Kasumi-1 (cell line): ENCODE results near the gene MISP.

Experiments
- DNase-seq, 2 experiments: peaks; one replicate each; lab custom pipeline; 2025; lab: John Stamatoyannopoulos, UW

The MISP gene

DNA sequence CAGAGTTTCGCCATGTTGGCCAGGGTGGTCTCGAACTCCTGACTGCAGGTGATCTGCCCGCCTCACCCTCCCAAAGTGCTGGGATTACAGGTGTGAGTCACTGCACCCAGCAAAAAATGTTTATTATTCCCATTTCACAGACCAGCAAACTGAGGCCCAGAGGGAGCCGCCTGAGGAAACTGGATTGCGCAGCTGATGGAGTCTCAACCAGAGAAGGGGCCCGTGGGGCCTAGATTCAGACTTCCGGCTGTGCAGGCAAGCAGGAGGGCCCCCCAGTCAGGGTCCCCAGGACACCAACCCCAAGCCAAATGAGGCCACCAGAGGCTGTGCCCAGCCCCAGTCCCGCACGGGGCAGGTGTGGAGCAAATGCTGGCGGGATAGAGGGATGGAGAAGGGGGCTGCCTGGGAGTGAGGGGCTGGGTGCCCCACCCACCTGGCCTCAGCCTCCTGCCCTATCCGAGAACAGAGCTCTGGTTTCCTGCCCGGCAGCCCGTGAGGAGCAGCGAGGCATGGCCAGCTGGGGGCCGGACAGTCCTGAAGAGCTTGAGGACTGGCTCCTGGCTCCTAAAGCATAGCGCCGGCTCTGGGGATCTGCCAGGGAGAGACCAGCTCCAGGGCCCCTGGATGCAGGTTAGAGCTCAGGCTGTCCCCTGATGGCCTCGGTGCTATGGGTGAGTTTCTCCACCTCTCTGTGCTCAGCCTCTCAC is 22.0 kb downstream of the MISP start:
- DNase-seq, result no peak

DNA sequence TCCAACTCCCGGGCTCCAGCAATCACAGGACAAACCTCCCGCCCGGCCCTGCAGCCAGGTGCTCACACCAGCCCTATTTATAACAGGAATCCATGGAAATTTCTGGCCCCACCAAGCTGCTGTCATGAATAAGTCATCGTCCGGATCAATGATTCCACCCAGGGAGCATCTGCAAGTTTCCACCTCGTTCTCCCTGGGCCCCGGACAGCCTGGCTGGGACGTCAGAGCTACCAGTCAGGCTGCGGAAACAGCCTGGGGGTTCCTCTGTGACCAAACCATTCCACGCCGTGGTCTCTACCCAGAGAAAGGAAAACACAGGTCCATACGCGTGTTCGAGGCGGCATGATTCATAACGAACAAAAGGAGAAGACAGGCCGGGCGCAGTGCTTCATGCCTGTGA is 25.6 kb downstream of the MISP start:
- no peak for DNase-seq

DNA sequence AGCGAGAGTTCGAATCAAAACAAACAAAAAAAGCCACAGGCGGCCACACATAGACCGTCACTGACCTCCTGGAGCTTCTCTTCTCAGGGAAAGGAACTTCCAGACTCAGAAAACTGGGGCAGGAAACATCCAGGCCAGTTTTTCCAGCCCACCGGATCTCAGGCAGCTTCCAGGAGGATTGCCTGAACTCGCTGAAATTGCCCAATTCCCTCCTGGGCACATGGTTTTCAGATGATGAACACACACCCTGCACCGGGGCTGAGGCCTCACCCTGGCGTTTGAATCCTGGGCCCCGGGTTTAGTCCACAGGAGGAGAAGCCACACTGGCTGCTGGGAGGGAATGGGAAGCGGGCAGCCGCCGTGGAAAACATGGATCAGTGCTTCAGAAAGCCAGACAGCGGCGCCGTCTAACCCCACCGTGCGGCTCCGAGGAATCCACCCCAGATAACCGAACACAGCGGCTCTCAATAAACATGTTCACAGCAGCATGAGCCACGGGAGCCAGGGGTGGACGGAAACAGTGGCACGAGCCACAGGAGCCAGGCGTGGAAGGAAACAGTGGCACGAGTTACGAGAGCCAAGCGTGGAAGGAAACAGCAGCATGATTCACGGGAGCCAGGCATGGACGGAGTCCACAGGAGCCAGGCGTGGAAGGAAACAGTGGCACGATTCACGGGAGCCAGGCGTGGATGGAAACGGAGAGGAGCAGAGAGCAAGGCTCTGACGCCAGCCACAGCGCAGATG is 28.2 kb downstream of the MISP start:
- DNase-seq, result no peak

DNA sequence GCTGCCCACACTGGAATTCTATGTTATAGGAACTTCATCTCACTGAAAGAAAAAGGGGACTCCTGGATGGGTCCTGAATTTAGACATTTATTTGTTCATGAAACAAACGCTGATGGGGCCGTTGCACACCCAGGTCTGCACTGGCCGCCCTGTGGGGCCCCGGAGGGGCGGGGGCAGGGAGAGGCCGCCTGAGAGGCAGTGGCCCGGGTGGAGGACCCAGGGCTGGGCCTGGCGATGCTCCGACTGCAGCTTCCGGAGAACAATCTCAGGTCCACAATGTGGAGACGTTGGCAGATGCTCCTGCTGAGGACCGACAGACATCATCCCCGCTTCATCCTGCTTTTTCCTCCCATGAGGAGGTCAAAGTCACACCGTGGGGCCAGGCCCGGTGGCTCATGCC is 30.0 kb downstream of the MISP start:
- no peak for DNase-seq

DNA sequence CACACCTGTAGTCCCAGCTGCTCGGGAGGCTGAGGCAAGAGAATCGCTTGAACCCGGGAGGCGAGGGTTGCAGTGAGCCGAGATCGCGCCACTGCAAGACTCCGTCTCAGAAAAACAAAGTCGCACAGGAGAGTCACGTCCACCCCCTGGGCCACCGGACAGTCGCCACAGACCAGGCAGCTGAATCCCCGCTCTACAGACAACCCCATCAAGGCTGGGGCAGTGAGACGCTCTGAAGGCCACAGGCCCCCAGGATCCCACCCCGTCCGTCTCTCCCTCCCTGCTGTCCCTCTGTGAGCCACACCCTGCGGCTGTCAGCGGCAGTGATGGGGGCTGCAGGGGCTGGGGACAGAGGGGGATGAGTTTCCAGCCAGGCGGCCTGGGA is 30.9 kb downstream of the MISP start:
- DNase-seq, result no peak

DNA sequence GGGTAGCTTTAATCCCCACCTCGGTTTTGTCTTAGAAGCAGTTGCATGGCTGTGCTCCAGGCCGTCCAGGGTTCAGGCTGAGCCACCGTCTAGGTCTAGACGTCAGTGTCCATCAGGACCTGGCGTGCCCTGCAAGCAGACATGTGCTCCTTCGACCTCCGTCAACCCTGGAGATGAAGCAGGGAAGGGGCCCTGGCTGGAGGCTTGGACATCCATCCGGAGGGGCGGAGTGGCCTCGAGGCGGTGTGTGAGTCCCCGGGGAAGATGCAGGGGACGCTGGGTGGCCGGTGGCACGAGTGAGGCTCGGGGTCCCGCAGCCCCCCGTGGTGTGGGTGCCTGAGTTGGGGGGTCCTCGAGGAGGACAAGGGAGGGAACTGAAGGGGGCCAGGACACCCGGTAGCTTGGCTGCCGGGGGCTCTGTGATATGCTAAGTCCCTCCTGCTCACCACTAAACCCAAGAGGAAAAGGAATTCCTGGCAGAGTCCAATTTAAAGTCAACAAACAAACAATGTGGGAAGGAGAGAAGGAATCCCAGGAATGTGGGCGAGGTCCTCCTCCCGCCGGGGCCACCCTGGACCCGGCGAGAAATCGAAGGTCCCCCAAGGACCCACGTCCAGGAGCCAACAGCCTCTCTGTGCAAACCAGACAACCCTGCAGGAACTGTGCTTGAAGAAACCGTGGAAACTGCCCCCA is 31.4 kb downstream of the MISP start:
- DNase-seq, result no peak

DNA sequence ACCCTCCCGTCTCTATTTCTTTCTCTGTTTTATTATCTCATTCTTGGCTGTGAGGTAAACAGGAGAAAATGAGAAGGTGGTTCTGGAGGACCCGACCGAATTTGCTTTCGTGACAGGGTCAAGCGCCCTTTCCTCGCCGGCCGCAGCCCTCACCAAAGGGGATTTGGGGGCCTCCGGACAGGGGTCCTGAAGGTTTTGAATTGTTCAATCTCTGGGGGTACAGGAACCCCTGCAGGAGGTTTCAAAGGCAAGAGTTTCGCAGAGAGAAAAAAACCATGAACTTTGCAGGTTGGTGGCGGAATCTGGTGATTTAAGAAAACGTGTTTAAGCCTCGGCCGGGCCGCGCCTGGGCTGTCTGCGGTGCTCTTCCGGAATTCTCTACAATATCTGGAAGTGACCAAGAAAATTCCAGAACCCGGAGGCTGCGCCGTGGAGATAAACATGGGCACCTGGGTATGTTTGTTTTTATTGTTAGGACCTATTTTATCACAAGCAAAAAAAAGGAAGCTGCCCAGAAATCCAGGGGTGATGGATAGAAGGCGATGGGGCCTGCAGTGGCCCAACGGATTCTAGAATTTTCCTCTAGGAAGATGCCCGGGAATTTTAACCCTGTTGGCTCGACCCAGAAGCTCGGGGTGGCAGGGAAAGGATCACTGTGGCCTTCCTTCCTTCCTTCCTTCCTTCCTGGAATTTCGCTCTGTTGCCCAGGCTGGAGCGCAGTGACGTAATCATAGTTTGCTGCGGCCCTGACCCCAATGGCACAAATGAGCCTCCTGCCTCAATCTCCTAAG is 32.2 kb downstream of the MISP start:
- no peak for DNase-seq

DNA sequence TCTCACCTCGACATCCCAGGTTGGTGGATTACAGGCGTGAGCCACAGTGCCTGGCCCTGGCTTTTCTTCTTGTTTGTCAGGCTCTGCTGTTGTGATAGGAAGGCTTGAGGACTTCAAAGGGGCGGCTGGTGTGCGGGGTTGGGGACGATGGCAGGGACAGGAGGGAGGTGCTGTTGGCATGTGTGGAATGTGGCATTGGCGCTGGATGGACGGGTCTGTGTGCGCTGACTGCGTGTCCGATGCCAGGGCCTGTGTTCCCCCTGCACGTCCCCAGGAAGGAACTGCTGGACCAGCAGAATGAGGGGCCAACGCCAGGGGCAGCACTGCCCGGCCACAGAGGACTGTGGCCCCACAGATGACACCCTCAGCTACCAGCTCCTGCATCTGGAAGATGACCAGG is 33.6 kb downstream of the MISP start:
- no peak for DNase-seq

DNA sequence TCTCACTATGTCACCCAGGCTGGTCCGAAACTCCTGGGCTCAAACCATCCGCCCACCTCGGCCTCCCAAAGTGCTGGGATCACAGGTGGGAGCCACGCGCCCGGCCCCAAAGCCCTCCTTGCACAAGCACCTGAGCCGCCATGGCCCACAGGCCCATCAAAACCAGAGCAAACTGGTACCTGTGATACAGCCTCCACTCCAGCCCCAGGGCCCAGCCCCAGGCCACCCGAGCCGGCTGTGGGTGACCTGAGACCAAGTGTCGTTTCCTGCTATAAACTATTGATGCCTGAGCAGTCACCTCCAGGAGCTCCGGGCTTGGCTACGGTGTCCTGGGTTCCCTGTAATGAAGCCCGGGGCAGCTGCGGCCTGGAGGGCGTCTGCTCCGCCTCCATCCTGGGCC is 36.6 kb downstream of the MISP start:
- no peak for DNase-seq

DNA sequence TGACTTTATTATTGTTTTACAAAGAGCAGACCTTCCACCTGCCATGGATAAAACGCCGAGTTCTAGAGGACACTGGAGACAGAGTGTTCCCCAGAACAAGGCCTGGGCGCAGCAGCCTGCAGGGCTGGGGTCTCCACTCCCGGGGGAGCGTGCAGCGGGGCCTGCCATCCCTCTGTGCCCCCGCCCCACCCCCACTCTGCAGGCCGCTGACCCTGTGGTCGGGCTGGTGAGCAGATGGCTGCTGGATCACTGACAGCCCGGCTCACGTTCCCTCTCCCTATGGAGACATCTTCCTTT is 37.7 kb downstream of the MISP start:
- DNase-seq, result no peak

DNA sequence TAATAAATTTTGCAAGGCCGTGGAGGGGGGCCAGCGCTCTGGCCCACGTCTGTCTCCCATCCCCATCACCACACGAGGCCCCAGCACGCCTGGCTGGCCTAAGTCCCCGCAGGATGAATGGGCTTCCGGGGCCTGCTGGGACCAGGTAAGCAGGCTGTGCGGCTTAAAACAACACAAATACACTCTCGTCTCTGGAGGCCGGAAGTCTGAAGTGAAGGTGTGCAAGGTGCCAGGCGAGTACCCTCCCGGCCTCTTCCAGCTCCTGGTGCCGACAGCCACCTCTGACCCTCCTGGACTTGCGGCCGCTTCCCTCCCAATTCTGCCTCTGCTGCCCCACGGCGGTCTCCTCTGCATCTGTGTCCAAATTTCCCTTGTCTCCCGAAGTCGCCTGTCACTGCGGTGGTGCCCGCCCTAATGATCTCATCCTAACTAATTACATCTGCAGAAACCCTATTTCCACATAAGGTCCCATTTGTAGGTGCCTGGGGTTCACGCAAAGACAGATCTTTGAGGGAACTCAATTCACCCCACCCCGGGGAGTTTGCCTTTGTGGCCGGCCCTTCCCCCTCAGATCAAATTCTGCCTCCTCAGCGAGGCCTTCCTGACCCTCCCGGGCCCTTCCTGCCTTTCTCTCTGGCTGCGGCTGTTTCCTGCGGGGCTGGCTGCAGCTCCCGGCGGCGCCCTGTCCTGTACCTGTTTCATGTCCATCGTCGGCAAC is 38.2 kb downstream of the MISP start:
- DNase-seq, result peak; percentile 48 to 52

DNA sequence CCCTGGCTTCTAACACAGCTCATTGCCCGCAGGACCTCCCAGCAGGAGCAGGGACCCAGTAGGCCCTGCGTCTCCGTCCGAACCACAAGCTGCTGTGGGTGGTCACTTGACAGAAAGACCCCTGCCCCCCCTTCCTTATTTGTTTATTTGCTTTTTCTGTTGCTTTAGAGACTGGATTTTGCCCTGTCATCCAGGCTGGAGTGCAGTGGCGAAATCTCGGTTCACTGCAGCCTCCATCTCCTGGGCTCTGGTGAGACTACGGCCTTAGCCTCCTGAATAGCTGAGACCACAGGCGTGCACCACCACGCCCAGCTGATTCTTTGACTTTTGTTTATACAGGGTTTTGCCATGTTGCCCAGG is 38.8 kb downstream of the MISP start:
- DNase-seq, result no peak

DNA sequence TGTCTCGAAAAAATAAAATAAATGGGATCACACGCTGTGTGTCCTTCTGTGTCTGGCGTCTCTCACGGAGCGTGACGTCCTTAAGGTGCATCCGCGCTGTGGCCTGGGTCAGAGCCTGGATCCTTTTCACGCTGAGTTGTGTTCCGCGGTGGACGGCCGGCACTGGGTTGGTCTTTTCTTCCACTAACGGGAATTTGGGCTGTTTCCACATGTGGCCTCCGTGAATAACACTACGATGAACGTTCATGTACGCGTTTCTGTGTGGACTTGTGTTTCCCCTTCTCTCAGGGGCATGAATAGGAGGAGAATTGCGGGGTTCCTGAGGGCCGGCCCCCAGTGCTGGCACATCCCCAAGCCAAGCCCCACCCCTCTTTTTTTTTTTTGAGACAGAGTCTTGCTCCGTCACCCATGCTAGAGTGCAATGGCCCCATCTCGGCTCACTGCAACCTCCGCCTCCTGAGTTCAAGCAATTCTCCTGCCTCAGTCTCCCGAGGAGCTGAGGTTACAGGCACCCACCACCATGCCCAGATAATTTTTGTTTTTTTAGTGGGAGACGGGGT is 40.2 kb downstream of the MISP start:
- DNase-seq, result no peak

DNA sequence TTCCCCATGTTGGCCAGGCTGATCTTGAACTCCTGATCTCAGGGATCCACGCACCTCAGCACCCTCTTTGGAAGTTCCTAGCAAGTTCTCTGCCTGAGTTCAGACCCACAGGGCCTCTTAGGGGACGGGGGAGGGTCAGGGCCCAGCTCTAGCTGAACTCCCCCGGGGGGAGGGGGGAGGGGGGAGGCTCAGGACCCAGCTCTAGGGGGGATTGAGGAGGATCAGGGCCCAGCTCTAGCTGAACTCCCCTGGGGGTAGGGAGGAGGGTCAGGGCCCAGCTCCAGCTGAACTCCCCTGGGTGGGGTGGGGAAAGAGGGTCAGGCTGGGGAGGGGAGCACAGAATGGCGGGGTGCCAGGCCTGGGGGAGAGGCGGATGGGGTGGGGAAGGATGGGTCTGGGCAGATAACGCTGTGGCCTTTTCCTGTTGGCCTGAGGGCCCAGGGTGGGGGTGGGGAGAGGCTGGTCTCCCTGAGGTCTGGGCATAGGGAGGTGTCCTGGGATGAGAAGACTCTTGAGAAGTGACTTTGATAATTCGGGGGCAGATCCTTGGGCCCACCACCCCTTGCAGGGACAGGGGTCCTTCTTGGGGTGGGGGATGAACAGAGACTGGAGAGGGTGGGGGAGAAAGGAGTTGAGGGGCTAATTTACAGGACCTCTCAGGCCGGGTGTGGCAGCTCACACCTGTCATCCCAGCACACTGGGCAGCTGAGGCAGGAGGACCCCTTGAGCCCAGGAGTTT is 40.8 kb downstream of the MISP start:
- no peak for DNase-seq

DNA sequence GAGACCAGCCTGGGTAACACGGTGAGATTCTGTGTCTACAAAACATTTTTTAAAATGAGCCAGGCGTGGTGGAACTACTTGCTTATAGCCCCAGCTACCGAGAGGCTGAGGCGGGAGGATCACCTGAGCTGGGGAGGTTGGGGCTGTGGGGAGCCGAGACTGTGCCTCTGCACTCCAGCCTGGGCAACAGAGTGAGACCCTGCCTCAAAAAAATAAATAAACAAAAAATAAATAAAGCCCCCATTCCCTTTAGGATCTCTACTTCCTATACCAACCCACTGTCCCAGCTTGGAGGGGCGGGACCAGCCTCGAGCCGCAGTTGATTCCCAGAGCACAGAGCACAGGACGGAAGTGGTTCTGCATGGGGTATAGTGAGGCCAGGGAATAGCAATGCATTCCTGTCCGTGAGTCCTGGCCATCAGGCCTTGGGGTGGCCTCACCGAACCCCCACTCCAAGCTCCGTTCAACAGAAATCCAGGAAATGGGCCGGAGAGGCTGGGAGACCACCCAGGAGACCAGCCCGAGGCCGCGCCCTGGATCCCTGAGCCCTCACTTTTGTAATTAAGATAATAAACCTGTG is 41.5 kb downstream of the MISP start:
- DNase-seq, result no peak

DNA sequence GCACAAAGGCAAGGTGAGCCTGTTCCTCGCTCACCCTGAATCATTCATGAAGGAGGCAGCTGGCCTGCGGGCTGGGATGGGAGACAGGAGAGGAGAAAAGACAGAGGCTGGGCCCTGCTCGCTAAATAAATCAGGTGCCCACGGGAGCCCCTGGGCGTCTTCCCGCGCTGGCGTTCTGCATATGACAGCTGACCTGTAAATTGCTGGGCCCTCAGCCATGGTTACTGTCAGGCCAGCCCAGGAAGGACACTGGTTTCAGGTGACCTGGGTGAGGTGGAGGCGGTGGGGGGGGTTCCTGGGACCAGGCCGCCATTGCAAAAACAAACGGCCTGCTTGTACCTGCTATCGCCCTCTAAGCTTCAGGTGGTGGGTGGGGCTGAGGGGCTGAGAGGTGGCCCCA is 42.9 kb downstream of the MISP start:
- no peak for DNase-seq

DNA sequence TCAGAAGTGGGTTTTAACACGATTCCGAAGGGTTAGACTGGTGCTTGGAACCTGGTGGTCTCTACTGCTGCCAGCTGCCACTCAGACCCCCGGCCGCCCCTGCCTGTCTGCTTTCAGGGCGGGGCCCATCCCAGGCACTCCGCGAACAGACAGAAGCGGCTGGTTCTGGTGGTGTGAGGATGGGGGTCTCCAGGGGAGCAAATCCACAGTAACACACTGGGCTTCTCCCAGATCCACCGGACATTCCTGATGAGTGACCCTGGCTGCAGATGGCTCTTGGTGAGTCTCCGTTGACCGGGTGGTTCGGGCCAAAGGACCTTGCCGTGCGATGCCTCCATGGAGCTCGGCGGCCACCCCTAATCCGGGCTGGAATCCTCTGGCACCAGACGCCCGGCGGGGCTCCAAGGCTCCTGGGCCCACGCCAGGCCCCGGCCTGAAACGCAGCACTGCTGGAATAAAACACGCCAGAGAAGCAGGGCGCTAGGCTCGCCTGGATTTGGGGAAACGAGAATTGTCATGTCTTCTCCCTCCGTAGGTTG is 44.2 kb downstream of the MISP start:
- no peak for DNase-seq

DNA sequence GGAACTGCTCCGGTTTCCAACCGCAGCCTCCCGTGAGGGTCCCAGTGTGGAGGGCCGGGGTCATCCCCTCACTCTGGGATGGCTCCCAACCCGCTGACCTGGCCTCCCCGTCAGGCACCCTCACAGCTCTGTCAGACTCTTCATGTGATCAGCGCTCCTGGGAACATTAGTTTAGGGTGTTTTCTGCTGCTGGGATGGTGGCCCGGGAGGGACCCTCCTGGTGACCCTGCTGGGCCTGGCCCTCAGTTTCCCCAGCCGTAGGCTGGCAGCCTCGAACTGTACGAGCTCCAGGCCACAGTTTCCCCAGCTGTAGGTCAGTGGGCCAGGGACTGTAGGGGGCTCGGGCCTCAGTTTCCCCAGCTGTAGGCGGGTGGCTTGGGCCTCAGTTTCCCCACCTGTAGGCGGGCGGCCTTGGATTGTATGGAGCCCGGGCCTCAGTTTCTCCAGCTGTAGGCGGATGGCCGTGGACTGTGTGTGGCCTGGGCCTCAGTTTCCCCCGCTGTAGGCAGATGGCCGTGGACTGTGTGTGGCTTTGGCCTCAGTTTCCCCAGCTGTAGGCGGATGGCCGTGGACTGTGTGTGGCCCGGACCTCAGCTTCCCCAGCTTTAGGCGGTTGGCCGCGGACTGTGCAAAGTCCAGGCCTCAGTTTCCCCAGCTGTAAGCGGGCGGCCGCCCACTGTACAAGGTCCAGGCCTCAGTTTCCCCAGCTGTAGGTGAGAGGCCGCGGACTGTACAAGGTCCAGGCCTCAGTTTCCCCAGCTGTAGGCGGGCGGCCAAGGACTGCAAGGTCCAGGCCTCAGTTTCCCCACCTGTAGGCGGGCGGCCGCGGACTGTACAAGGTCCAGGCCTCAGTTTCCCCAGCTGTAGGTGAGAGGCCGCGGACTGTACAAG is 45.0 kb downstream of the MISP start:
- no peak for DNase-seq
